MM.1S (cell line): ENCODE measurements around the gene PCGF5.

Source experiments
- DNase-seq: peaks from one replicate; pipeline ENCODE4 v3.0.0-alpha.2; 2015
- H2AFZ ChIP-seq: fragments of 300-600 bp; sonication (generic); 2 replicates; pipeline ENCODE4 v1.6.0; 2016; ENCODE audit warnings: antibody characterized with exemption, low read length
- H3F3A ChIP-seq: fragments of 300-600 bp; sonication (generic); 2 replicates; pipeline ENCODE4 v1.6.1; 2016; ENCODE audit warnings: mild to moderate bottlenecking, antibody characterized with exemption, low read length, moderate library complexity, mixed read lengths; ENCODE audit not compliant: insufficient read depth
- H3K27ac ChIP-seq: fragments of 300-600 bp; sonication (generic); 2 replicates; pipeline ENCODE4 v1.5.1; 2016; ENCODE audit warnings: mild to moderate bottlenecking, low read length
- H3K27me3 ChIP-seq: fragments of 300-600 bp; sonication (generic); replicated peaks from 2 replicates; pipeline ENCODE4 v1.6.0; 2016; ENCODE audit warnings: low read length; ENCODE audit not compliant: insufficient read depth
- H3K36me3 ChIP-seq: fragments of 300-600 bp; sonication (generic); replicated peaks from 2 replicates; pipeline ENCODE4 v1.6.1; 2016; ENCODE audit warnings: mild to moderate bottlenecking, low read length, mixed read lengths; ENCODE audit not compliant: insufficient read depth
- H3K4me1 ChIP-seq: fragments of 300-600 bp; sonication (generic); 2 replicates; pipeline ENCODE4 v1.6.1; 2016; ENCODE audit warnings: low read length, mixed read lengths
- H3K4me2 ChIP-seq: fragments of 300-600 bp; sonication (generic); 2 replicates; pipeline ENCODE4 v1.6.0; 2016; ENCODE audit warnings: low read depth, low read length
- H3K4me3 ChIP-seq: fragments of 300-600 bp; sonication (generic); 2 replicates; pipeline ENCODE4 v1.5.1; 2016; ENCODE audit warnings: low read length, mixed read lengths
- H3K79me2 ChIP-seq: fragments of 300-600 bp; sonication (generic); 2 replicates; pipeline ENCODE4 v1.6.1; 2016; ENCODE audit warnings: mixed run types, low read length, mixed read lengths
- H3K9ac ChIP-seq: fragments of 300-600 bp; sonication (generic); 2 replicates; pipeline ENCODE4 v1.6.1; 2016; ENCODE audit warnings: low read length, mixed read lengths
- H3K9me2 ChIP-seq: fragments of 300-600 bp; sonication (generic); replicated peaks from 2 replicates; pipeline ENCODE4 v1.6.1; 2016; ENCODE audit warnings: mild to moderate bottlenecking, low read length, mixed read lengths; ENCODE audit not compliant: insufficient read depth
- H3K9me3 ChIP-seq: fragments of 300-600 bp; sonication (generic); replicated peaks from 2 replicates; pipeline ENCODE4 v1.6.1; 2016; ENCODE audit warnings: mild to moderate bottlenecking, low read length, mixed read lengths; ENCODE audit not compliant: insufficient read depth
- H4K20me1 ChIP-seq: fragments of 300-600 bp; sonication (generic); 2 replicates; pipeline ENCODE4 v1.6.1; 2016; ENCODE audit warnings: mild to moderate bottlenecking, low read length, moderate library complexity, mixed read lengths; ENCODE audit not compliant: insufficient read depth
- EZH2 ChIP-seq: fragments of 300-600 bp; sonication (generic); optimal IDR thresholded peaks from 2 replicates; pipeline ENCODE3; 2017; ENCODE audit warnings: low read depth, mild to moderate bottlenecking, antibody characterized with exemption, low read length, mixed read lengths
- EZH2phosphoT487 ChIP-seq: fragments of 300-600 bp; sonication (generic); IDR thresholded peaks from 2 replicates; pipeline ENCODE4 v1.6.1; 2018; ENCODE audit warnings: antibody characterized with exemption, low read length
- TF ChIP-seq, protein P1 (sequence below): fragments of 300-600 bp; sonication (generic); IDR thresholded peaks from 2 replicates; pipeline ENCODE4 v1.5.1; 2016; ENCODE audit warnings: antibody characterized with exemption, low read length, mixed read lengths

PCGF5 gene

DNA sequence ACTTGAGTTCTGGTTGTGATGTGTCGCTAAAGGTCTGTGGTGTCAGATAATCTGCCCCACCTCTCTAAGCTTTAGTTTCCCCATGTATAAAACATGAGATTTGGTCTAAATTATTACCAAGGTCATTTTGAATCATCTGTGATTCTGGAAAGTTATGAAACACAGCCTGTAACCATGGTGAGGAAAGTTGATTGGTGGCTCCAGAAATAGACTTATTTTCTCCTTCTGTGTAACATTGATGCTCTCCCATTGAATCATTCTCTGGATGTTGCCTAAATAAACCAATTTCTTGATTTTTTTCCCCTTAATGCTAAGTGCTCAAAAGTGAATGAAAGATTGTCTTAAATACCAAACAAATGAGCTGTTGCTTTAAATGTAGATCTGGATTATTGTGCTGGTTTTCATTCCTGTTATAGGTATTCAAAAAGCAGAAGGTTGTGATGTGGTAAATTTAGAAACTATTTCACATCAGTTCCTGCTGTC is 30.0 kb upstream of the PCGF5 start:
- H3K36me3 ChIP-seq, result no peaks in the 10 kb centered on the region
- H3K4me1 ChIP-seq, result peaks cover 20% of the 10 kb centered on the region
- DNase-seq, result no peak
- peak overlapping the region; percentile 25; the same call in 1 of the 2 replicates for H3K4me2 ChIP-seq
- no peak overlapping the region for H2AFZ ChIP-seq
- no peaks in the 10 kb centered on the region for H3K9me2 ChIP-seq
- H3K9ac ChIP-seq, result no peak overlapping the region
- H3F3A ChIP-seq, result no peaks in the 10 kb centered on the region
- H3K79me2 ChIP-seq, result peaks cover 80% of the 10 kb centered on the region
- no peaks in the 10 kb centered on the region for H3K9me3 ChIP-seq
- no peak overlapping the region for H3K27ac ChIP-seq
- H3K4me3 ChIP-seq, result no peak overlapping the region
- H4K20me1 ChIP-seq, result no peaks in the 10 kb centered on the region
- no peaks in the 10 kb centered on the region for H3K27me3 ChIP-seq
- no peak for TF ChIP-seq EZH2
- TF ChIP-seq, protein P1, sequence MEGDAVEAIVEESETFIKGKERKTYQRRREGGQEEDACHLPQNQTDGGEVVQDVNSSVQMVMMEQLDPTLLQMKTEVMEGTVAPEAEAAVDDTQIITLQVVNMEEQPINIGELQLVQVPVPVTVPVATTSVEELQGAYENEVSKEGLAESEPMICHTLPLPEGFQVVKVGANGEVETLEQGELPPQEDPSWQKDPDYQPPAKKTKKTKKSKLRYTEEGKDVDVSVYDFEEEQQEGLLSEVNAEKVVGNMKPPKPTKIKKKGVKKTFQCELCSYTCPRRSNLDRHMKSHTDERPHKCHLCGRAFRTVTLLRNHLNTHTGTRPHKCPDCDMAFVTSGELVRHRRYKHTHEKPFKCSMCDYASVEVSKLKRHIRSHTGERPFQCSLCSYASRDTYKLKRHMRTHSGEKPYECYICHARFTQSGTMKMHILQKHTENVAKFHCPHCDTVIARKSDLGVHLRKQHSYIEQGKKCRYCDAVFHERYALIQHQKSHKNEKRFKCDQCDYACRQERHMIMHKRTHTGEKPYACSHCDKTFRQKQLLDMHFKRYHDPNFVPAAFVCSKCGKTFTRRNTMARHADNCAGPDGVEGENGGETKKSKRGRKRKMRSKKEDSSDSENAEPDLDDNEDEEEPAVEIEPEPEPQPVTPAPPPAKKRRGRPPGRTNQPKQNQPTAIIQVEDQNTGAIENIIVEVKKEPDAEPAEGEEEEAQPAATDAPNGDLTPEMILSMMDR, result no peak
- TF ChIP-seq EZH2phosphoT487, result no peak

DNA sequence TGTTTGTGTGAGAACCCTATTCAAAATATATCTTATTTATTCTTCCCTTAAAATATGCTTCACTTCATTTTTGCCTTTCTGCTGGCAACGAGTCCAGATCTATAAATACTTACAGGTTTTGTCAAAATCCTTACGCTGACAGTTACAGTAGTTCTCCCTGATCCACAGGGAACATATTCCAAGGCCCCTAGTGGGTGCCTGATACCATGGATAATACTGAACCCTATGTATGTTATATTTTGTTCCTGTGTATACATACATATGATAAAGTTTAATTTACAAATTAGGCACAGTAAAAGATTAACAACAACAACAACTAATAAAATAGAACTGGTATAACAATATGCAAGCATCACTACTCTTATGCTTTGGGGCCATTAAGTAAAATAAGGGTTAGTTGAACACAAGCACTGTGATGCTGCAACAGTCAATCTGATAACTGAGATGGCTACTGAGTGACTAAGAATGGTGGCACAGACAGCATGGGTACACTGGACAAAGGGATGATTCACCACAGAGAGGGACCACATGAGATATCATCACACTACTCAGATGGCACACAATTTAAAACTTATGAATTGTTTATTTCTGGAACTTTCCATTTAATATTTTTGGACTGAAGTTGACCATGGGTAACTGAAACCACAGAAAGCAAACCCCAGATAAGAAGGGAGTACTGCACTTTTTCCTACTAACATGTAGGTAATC is 29.4 kb upstream of the PCGF5 start:
- Histone ChIP-seq H3K9me2 (no peaks in the 10 kb centered on the region), H3K9ac (no peak overlapping the region), H3K9me3 (no peaks in the 10 kb centered on the region), H2AFZ (no peak overlapping the region), H4K20me1 (no peaks in the 10 kb centered on the region), H3K79me2 (peaks cover 80% of the 10 kb centered on the region), H3F3A (no peaks in the 10 kb centered on the region), H3K4me1 (peaks cover 20% of the 10 kb centered on the region), H3K4me2 (peak overlapping the region; percentile 25; the same call in 1 of the 2 replicates), H3K27me3 (no peaks in the 10 kb centered on the region), H3K36me3 (no peaks in the 10 kb centered on the region), H3K4me3 (no peak overlapping the region), H3K27ac (peak overlapping the region; percentile 14; the same call in 1 of the 2 replicates)
- DNase-seq, result peak; percentile 22
- TF ChIP-seq, protein P1, result no peak
- TF ChIP-seq EZH2phosphoT487 (no peak), EZH2 (no peak)

DNA sequence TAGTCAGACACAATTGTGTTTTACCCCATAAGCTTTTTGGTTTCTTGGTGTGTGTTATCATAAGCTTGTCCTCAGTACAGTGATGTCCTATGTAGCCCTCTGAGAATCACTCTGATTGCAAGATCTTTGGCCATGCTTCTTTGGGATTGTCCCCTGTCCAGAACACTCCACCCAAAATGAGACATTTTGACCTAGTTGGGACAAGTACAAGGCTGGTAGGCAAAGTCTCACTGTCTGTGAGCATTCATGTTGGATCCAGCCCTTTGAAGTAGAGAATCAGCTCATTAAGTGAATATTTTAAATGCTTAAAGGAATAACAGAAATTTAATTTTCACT is 28.9 kb upstream of the PCGF5 start:
- Histone ChIP-seq H4K20me1 (no peaks in the 10 kb centered on the region), H3K4me3 (no peak overlapping the region), H3K9me2 (no peaks in the 10 kb centered on the region)

More for the DNA sequence above, 28.9 kb upstream of the PCGF5 start:
- Histone ChIP-seq H3K27ac (peak overlapping the region; percentile 14; the same call in 1 of the 2 replicates), H2AFZ (no peak overlapping the region), H3F3A (no peaks in the 10 kb centered on the region), H3K9ac (no peak overlapping the region), H3K36me3 (no peaks in the 10 kb centered on the region), H3K27me3 (no peaks in the 10 kb centered on the region), H3K4me1 (peaks cover 20% of the 10 kb centered on the region), H3K9me3 (no peaks in the 10 kb centered on the region), H3K4me2 (peak overlapping the region; percentile 25; the same call in 1 of the 2 replicates), H3K79me2 (peaks cover 82% of the 10 kb centered on the region)
- TF ChIP-seq EZH2 (no peak), EZH2phosphoT487 (no peak)
- TF ChIP-seq, protein P1, result no peak
- no peak for DNase-seq
